H1 (cell line): ENCODE measurements around the gene RFTN2. TPM values are rescaled to one million over a fixed set of nuclear protein-coding genes. Genes with fewer than 3 reads are reported as not detected.

Experiments used
- CBX5 ChIP-seq: fragments of 300-800, 300-1000 bp; sonication (generic); IDR thresholded peaks from 2 replicates; pipeline ENCODE4 v1.7.1; 2016; ENCODE audit warnings: antibody characterized with exemption, low read length, low read depth
- CHD2 ChIP-seq: IDR thresholded peaks from 2 replicates; pipeline ENCODE4 v1.6.1; 2012; ENCODE audit warnings: low read length, improper control_type of control experiment
- CHD7 ChIP-seq: fragments of 300-600 bp; sonication (generic); IDR thresholded peaks from 2 replicates; pipeline ENCODE4 v1.7.1; 2012; ENCODE audit warnings: low read length, moderate library complexity, mild to moderate bottlenecking, inconsistent platforms; ENCODE audit not compliant: insufficient replicate concordance
- E2F6 ChIP-seq: IDR thresholded peaks from 2 replicates; pipeline ENCODE4 v1.6.1; 2012; ENCODE audit warnings: inconsistent platforms
- EGR1 ChIP-seq: IDR thresholded peaks from 2 replicates; pipeline ENCODE4 v1.6.1; 2011; ENCODE audit warnings: low read depth, low read length, borderline replicate concordance
- FOSL1 ChIP-seq: IDR thresholded peaks from 2 replicates; pipeline ENCODE4 v1.6.1; 2011; ENCODE audit warnings: mild to moderate bottlenecking, low read depth, low read length, moderate library complexity; ENCODE audit not compliant: insufficient read depth
- HDAC6 ChIP-seq: IDR thresholded peaks from one replicate; pipeline ENCODE4 v1.7.1; 2012; ENCODE audit warnings: low read depth, mild to moderate bottlenecking, inconsistent platforms, low read length, moderate library complexity
- KDM5A ChIP-seq: fragments of 200-600 bp; IDR thresholded peaks from 2 replicates; pipeline ENCODE4 v1.7.1; 2012; ENCODE audit warnings: mild to moderate bottlenecking, low read length, inconsistent platforms, mixed read lengths
- SIX5 ChIP-seq: IDR thresholded peaks from 2 replicates; pipeline ENCODE4 v1.6.1; 2011; ENCODE audit warnings: mild to moderate bottlenecking, low read depth, low read length
- SP2 ChIP-seq: IDR thresholded peaks from 2 replicates; pipeline ENCODE4 v1.6.1; 2012; ENCODE audit warnings: mild to moderate bottlenecking, low read length, inconsistent platforms
- TEAD4 ChIP-seq: IDR thresholded peaks from 2 replicates; pipeline ENCODE4 v1.6.1; 2012; ENCODE audit warnings: low read depth, low read length, inconsistent platforms, mixed read lengths
- ZNF274 ChIP-seq: IDR thresholded peaks from 2 replicates; pipeline ENCODE4 v1.7.0; 2012; ENCODE audit warnings: low read length, borderline replicate concordance; ENCODE audit errors: extremely low read depth
- polyA plus RNA-seq, 7 experiments: library from polyadenylated mRNA; depleted of rRNA in 3 of 7; stranded (reverse) in 5 of 7; unstranded in 2 of 7; fragments of >200 nt in 5 of 7; fragments of 200-250 nt in 2 of 7; gene quantifications; 1 replicate in 5 of 7; 2 replicates in 1 of 7; 4 replicates in 1 of 7; pipeline versions ENCODE4 v1.2.1 to v1.2.3, GENCODE V29; 2011 to 2013; ENCODE audit warnings: missing spikeins in 2 of 7, mixed read lengths in 2 of 7
- total RNA-seq: library from RNA; stranded (reverse); fragmentation: NEBNext Ultra II Directional; extraction: Animal tissue kit (Norgen Biotek cat#: 25700); gene quantifications from 2 replicates; pipeline ENCODE4 v1.2.1, GENCODE V29; 2021

The RFTN2 gene
- total and polyA plus RNA-seq, 2 of the 8 experiments (the other 6 are each of a cell fraction or from before 2014, with no cell fraction given) = 2.3 to 2.4 TPM

- no peak for TF ChIP-seq CHD7
- no peak for TF ChIP-seq FOSL1
- TF ChIP-seq HDAC6 = no peak
- no peak for TF ChIP-seq SP2
- TF ChIP-seq EGR1 = no peak
- TF ChIP-seq E2F6 = no peak
- TF ChIP-seq CBX5 = no peak
- TF ChIP-seq TEAD4 = no peak
- TF ChIP-seq ZNF274 = no peak
- TF ChIP-seq KDM5A = no peak
- no peak for TF ChIP-seq SIX5
- TF ChIP-seq CHD2 = no peak
These were observed 119.9 kb downstream of the RFTN2 start (continued) for GRCh38 chr2:197555467-197555866.
